ENCODE measurements around the gene ENDOV.

Gene ENDOV

GRCh38 chr17:80472996-80473395 lies 58.0 kb downstream of the ENDOV start:
- no peak for DNase-seq

DNA sequence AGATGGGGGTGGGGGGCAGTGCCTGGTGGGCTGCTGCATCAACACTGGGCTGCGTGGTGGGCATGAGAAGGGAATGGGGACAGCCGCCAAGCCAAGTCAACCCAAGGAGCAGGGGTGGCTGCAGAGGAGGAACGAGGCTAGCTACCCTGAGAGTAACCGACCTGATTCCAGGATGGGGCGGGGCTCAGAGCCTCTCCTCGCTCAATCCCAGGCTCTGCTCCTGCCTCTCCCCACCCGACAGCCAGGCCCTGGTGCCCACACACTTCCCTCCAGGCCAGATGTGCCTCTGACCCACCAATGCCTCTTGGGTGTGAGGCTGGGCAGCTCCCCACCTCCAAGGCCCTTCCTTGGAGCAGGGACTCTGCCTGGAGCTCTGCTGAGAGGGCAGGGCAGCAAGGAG lies 58.7 kb downstream of the ENDOV start:
- DNase-seq: no peak

GRCh38 chr17:80474231-80474960 lies 59.4 kb downstream of the ENDOV start:
- DNase-seq: peak; percentile 36

GRCh38 chr17:80474961-80475909 lies 60.3 kb downstream of the ENDOV start:
- DNase-seq: no peak

- DNase-seq: no peak
Measured at GRCh38 chr17:80475910-80476876, 61.2 kb downstream of the ENDOV start, which contains the start of gene NPTX1. NPTX1 (minus strand) TSS chr17:80476607; CDS start chr17:80476446, 161 bp downstream.

- no peak for DNase-seq
Measured at GRCh38 chr17:80476877-80477646, 62.1 kb downstream of the ENDOV start.

DNA sequence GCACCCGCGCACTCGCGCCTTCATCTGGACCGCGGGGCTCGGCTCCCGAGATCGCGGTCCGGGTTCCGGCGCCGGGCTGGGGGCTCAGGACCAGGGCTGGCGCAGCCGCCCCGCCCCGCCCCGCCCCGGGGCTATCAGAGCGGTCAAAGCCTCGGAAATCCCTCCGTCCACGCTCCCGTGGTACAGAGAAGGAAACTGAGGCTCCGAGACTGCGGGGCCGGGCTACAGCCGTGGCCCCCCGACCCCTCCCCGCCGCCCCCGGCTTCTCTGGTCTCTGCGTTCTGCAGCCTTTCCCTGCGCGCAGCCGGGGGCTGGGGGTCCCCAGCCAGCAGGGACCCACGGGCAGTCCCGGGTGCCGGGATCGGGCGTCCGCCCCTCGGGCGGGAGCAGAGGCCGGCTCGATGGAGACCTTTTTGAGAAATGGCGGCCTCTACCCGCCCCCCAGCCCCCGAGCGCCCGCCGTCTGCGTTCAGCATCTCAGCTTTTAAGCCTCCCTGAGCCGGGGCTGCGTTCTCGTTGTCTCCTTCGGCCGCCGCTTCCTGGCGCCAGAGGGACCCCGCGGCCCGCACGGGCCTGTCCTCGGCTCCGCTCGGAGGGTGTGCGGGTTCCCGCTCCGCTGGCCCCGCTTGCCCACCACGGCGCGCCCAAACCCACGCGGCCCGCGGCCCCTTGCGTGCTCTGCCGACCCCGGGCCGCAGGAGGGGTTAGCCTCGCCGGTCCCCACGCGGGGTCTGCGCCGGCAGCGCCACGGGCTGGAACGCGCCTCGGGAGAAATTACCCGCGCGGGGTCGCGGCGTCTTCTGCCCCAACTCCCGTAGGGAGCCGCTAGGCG lies 62.9 kb downstream of the ENDOV start:
- DNase-seq: no peak

DNA sequence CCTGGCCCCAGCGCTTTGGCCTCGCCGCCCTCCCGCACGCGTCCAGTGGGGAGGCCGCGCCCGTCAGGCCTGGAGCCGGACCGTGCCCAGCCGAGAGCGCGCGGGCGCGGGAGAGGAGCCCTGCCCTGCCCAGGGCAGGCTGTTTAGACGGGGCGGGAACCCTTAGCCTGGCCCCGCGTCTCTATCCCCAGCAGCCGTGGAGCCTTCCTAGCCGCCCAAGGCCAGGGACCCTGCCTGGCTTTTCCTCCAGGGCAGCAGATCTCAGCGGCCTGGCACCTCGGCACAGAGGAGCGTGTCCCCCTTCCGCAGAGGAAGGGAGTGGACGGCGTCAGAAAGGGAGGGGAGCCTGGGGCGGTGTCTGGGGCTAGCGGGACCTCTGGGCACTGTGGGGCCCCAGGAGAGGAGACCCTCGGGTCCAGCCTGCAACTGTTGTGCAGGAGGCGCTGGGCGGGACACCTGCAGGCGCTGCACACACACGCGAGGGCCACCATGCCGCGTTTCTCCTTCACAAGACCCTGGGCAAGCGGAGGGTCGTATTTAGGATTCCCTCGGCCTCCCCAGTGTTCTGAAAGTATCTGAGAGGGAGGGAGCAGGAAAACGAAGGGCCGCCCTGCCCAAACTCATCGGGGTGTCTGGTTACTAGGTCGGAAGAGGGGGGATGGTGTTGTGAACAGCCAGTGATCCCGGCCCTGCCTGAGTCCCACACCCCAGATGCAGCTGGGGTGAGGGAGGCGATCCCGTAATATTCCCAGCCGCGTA lies 63.7 kb downstream of the ENDOV start:
- DNase-seq: no peak

DNA sequence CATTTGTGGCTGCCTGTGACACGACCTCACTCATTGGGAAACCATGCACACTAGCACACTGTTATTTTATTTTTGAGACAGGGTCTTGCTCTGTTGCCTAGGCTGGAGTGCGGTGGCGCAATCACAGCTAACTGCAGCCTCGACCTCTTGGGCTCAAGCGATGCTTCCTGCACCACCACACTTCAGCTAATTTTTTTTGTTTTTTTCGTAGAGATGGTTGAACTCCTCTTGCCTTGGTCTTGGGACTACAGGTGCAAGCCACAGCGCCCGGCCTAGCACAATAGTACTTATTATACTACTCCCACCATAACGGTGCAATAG lies 64.2 kb downstream of the ENDOV start:
- no peak for DNase-seq

DNA sequence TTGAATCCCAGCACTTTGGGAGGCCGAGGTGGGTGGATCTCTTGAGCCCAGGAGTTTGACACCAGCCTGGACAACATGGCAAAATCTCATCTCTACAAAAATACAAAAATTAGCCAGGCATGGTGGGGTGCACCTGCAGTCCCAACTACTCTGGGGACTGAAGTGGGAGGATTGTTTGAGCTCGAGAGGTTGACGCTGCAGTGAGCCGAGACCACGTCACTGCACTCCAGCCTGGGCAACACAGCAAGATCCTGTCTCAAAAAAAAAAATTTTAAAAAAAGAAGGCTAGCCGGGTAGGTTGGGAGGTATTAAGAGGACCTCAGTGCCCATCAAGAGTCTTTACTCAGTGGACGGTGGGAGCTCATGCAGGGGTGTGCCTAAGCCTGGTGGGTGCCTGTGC lies 65.3 kb downstream of the ENDOV start:
- DNase-seq: no peak

DNA sequence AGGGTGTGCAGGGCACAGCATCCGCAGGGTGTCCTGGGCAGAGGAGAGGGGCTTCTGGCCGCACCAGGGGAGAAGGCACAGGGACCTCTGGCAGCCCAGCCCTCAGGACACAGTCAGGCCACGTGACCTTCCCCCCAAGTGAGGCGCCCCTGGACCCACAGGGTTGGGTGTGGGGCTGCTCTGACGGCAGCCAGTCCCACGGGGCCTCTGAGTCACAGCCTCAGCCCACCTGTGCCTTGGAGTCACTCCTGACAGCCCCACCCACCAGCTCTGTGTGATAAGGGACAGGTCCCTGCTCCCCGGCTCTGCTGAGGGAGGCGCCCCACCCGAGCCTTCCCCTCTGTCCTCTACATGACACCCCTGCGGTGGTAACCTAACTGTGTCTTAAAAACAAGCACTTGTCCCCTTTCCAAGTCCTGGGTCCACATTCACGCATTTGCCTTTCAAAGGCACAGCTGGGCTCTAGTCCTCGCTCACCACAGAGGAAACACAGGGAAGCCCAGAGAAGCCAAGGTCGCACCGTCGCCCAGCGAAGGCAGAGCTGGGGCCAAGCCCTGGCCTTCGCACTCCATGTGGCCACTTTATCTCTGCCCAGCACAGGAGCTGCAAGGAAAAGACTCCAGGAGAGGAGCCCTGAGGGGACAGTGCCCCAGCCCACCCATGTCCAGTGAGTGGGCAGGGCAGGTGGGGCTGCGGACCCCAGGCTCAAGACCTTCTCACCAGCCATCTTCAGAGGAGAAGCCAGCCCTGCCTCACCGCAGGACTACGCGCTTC lies 66.5 kb downstream of the ENDOV start:
- DNase-seq: no peak

- DNase-seq: no peak
Measured at GRCh38 chr17:80482058-80482318, 67.0 kb downstream of the ENDOV start.

DNA sequence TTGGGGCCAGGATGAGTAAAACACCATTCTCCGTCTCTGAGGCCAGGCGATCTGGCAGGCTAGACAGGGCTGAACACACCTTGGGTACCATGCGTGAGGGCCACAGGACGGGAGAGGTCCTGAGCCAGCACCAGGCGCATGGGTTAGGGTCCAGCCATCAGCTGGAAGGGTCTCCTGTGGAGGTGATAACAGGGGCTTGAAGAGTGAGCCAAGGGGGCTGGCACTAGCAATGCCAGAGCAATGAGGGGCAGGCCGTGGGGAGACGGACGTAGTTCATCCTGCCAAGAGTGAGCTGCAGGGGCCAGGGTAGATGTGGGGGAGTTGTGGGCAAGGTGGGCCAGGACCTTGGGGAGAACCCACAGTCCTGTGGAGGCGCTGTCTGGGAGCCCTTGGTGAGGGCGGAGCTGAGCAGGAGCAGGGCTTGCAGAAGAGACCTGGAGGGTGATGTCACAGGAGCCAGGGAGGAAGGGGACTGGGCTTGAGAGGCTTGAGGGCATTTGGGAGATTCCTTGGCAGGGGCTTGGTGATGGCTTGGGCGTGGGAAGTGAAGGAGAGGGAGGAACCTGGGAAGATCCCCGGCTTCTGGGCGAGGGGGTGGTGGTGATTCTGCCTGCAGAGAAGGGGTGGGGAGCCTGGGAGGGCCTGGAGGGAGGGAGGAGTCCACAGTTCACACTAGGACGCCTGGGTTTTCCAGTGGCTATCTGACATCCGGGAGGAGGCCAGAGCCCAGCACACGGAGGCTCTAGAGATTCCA lies 67.8 kb downstream of the ENDOV start:
- DNase-seq: no peak

GRCh38 chr17:80485846-80486245 lies 70.9 kb downstream of the ENDOV start:
- DNase-seq: no peak

DNA sequence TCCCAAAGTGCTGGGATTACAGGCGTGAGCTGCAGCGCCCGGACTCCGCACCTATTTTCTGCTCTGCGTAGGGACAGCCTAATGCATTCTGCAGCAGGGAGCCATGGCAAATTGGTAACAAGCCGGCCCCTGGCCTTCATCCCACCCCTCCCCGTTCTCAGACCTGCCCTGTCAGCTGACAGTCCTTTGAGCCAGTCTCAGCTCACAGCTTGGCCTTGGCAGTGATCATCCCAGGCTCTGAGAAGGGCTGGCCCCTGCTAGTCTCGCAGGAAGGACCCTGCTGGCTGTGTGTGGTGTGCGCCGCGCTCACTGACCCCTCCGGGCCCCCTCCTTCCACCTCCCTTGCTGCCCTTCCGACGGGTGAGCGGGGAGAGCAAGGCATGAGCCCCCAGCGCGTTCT lies 71.7 kb downstream of the ENDOV start:
- no peak for DNase-seq

- no peak for DNase-seq
Measured at GRCh38 chr17:80487511-80487910, 72.5 kb downstream of the ENDOV start.

Measured in HCEC 1CT (cell line).